ENCODE data around the gene CDK5. TPM values are rescaled to one million over a fixed set of nuclear protein-coding genes. Genes with fewer than 3 reads are reported as not detected.
"Not testable (repeated sequence)": the region's sequence is repeated elsewhere in the genome, so short reads cannot be mapped to it uniquely, and the experiment has no call there.

CDK5 gene
- total and polyA plus RNA-seq, 2 of the 13 experiments (the other 11 are each of a cell fraction or from before 2014, with no cell fraction given), result 16.4 to 21.3 TPM

DNA sequence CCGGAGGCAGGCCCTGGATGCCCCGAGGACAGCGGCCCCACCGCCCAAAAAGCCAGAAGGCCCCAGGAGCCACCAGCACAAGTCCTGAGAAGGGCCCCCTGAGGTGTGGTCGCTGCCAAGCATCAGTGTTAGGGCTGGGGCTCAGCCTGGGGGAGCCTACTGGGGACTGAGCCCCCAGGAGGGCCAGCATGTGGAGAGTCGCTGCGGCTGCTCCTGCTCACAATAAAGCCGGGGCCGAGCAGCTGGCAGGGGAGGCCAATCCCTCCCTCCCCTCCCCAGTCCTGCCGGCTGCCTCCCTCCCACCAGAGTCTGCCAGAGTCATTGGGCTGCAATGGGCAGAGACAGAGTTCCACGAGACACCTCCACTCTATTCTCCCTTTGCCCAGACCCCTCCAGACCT, 12.4 kb downstream of the CDK5 start (continued):
- TF ChIP-seq ZNF263 (CRISPR knock-in tag; IDR thresholded peaks at IDR 0.05) (no peak), HDAC6 (IDR thresholded peaks at IDR 0.05; ENCODE audit: low read depth, low read length) (no peak), IRF2 (CRISPR knock-in tag; IDR thresholded peaks at IDR 0.05) (no peak), RAD21 (CRISPR knock-in tag; IDR thresholded peaks at IDR 0.05) (no peak)

DNA sequence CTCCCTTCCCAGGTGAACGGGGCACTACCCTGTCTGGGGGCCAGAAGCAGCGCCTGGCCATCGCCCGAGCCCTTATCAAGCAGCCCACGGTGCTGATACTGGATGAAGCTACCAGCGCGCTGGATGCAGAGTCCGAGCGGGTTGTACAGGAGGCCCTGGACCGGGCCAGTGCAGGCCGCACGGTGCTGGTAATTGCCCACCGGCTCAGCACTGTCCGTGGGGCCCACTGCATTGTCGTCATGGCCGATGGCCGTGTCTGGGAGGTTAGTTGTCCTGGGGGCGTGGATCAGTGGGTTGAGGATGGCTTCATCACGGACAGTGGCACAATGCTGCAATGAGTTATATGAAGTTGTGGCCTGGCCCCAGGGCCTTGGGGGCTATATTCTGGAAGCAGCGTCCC, 13.7 kb downstream of the CDK5 start:
- Histone ChIP-seq H3K9me3 (ENCODE audit: low read length) (no peaks in the 10 kb centered on the region), H2AFZ (ENCODE audit: low read length) (no peak overlapping the region), H3K27ac (ENCODE audit: extremely low read length, insufficient read depth, low read length) (no peak overlapping the region), H3K27me3 (ENCODE audit: control insufficient read depth in 1 of 2, insufficient read depth in 2 of 2, low read length in 2 of 2) (no peaks in the 10 kb centered on the region; a peak in 1 of 5 replicates), H4K20me1 (ENCODE audit: insufficient read depth, low read length) (no peaks in the 10 kb centered on the region), H3K9ac (ENCODE audit: insufficient read depth, low read depth, low read length) (no peak overlapping the region), H3K79me2 (ENCODE audit: insufficient read depth, low read length) (no peaks in the 10 kb centered on the region), H3K4me2 (ENCODE audit: low read depth, low read length) (no peak overlapping the region), H3K36me3 (replicated peaks in 1 of 2; ENCODE audit: control insufficient read depth in 1 of 2, insufficient read depth in 2 of 2, low read length in 2 of 2) (no peaks in the 10 kb centered on the region), H3K4me1 (ENCODE audit: insufficient read depth, low read length) (peaks cover 10% of the 10 kb centered on the region), H3K4me3 (replicated peaks in 1 of 3; ENCODE audit: insufficient read depth in 1 of 3, low read depth in 2 of 3, low read length in 3 of 3) (no peak overlapping the region)
- no TSS peak for BruUV-seq (replicated peaks)
- in situ Hi-C loops (cut with HindIII; ENCODE audit: extremely low pct_ligation_motif_present, low pct_unique_long_range_greater_than_20kb), result no loop called here
- TF ChIP-seq HNRNPL (IDR thresholded peaks at IDR 0.05; ENCODE audit: low read depth, low read length) (no peak), ZNF746 (CRISPR knock-in tag; IDR thresholded peaks at IDR 0.05) (no peak), HOXD1 (CRISPR knock-in tag; IDR thresholded peaks at IDR 0.05) (no peak), ZNF891 (CRISPR knock-in tag; IDR thresholded peaks at IDR 0.05) (no peak), ZNF652 (CRISPR knock-in tag; IDR thresholded peaks at IDR 0.05; ENCODE audit: borderline replicate concordance, low read depth) (no peak)
- TF ChIP-seq, protein P1, sequence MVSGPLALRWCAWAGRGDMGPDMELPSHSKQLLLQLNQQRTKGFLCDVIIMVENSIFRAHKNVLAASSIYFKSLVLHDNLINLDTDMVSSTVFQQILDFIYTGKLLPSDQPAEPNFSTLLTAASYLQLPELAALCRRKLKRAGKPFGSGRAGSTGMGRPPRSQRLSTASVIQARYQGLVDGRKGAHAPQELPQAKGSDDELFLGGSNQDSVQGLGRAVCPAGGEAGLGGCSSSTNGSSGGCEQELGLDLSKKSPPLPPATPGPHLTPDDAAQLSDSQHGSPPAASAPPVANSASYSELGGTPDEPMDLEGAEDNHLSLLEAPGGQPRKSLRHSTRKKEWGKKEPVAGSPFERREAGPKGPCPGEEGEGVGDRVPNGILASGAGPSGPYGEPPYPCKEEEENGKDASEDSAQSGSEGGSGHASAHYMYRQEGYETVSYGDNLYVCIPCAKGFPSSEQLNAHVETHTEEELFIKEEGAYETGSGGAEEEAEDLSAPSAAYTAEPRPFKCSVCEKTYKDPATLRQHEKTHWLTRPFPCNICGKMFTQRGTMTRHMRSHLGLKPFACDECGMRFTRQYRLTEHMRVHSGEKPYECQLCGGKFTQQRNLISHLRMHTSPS (CRISPR knock-in tag; IDR thresholded peaks at IDR 0.05; ENCODE audit: low read depth), result no peak
- TF ChIP-seq, protein P2, sequence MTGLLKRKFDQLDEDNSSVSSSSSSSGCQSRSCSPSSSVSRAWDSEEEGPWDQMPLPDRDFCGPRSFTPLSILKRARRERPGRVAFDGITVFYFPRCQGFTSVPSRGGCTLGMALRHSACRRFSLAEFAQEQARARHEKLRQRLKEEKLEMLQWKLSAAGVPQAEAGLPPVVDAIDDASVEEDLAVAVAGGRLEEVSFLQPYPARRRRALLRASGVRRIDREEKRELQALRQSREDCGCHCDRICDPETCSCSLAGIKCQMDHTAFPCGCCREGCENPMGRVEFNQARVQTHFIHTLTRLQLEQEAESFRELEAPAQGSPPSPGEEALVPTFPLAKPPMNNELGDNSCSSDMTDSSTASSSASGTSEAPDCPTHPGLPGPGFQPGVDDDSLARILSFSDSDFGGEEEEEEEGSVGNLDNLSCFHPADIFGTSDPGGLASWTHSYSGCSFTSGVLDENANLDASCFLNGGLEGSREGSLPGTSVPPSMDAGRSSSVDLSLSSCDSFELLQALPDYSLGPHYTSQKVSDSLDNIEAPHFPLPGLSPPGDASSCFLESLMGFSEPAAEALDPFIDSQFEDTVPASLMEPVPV (CRISPR knock-in tag; IDR thresholded peaks at IDR 0.05), result no peak
- FAIRE-seq (no peak), DNase-seq (ENCODE audit: low spot score) (no peak), ATAC-seq (no peak)
- WGBS (ENCODE audit: low lambda C conversion rate), result 100% methylated on average over 3 of the region's 20 CpGs
- intact Hi-C loops (cut with micrococcal nuclease; ENCODE audit: unreplicated experiment), result no loop called here
- ChIA-PET POLR2A (no interaction called here), CTCF (ENCODE audit: low intra/inter-chr PET ratio, low total read pairs) (no interaction called here)

DNA sequence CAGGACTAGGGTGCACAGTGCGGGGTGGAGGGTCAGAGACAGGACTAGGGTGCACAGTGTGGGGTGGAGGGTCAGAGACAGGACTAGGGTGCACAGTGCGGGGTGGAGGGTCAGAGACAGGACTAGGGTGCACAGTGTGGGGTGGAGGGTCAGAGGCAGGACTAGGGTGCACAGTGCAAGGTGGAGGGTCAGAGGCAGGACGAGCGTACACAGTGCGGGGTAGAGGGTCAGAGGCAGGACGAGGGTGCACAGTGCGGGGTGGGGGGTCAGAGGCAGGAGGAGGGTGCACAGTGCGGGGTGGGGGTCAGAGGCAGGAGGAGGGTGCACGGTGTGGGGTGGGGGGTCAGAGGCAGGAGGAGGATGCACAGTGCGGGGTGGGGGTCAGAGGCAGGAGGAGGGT, 14.2 kb downstream of the CDK5 start:
- peaks cover 14% of the 10 kb centered on the region for H3K4me1 ChIP-seq (ENCODE audit: insufficient read depth, low read length)
- H3K9ac ChIP-seq (ENCODE audit: insufficient read depth, low read depth, low read length); BruUV-seq (replicated peaks); H3K4me3 ChIP-seq (replicated peaks in 1 of 3; ENCODE audit: insufficient read depth in 1 of 3, low read depth in 2 of 3, low read length in 3 of 3); FAIRE-seq; POLR2A ChIA-PET; ATAC-seq; H3K79me2 ChIP-seq (ENCODE audit: insufficient read depth, low read length); H3K4me2 ChIP-seq (ENCODE audit: low read depth, low read length); H3K9me3 ChIP-seq (ENCODE audit: low read length); H3K36me3 ChIP-seq (replicated peaks in 1 of 2; ENCODE audit: control insufficient read depth in 1 of 2, insufficient read depth in 2 of 2, low read length in 2 of 2); intact Hi-C loops (cut with micrococcal nuclease; ENCODE audit: unreplicated experiment); H4K20me1 ChIP-seq (ENCODE audit: insufficient read depth, low read length); H2AFZ ChIP-seq (ENCODE audit: low read length); H3K27me3 ChIP-seq (ENCODE audit: control insufficient read depth in 1 of 2, insufficient read depth in 2 of 2, low read length in 2 of 2); H3K27ac ChIP-seq (ENCODE audit: extremely low read length, insufficient read depth, low read length); CTCF ChIA-PET (ENCODE audit: low intra/inter-chr PET ratio, low total read pairs); in situ Hi-C loops (cut with HindIII; ENCODE audit: extremely low pct_ligation_motif_present, low pct_unique_long_range_greater_than_20kb); DNase-seq (ENCODE audit: low spot score): not testable (repeated sequence)
- 86% methylated on average over 10 of the region's 10 CpGs for WGBS (ENCODE audit: low lambda C conversion rate)

Data from HepG2 (cell line).